ELF-1 (cell line): Measurements from ENCODE around the gene BORCS6.

Experiments used
- DNase-seq: peaks from one replicate; pipeline ENCODE4 v3.0.0-alpha.2; 2016; ENCODE audit warnings: low read depth, low spot score

BORCS6 gene

GRCh38 chr17:8210761-8211458, 20.9 kb upstream of the BORCS6 start:
- no peak for DNase-seq

GRCh38 chr17:8209907-8210760, 20.2 kb upstream of the BORCS6 start, which contains the start of gene AURKB:
TSS of gene AURKB (minus strand) at chr17:8210575. CDS start at chr17:8210224, 351 bp downstream.
- peak; percentile 96 for DNase-seq

GRCh38 chr17:8206536-8206935, 16.6 kb upstream of the BORCS6 start:
- no peak for DNase-seq

- DNase-seq = no peak
Observed at GRCh38 chr17:8204761-8205555, 15.0 kb upstream of the BORCS6 start.

- peak; percentile 94 for DNase-seq
Observed at GRCh38 chr17:8192070-8192815, 2.3 kb upstream of the BORCS6 start.

- DNase-seq = no peak
Observed at GRCh38 chr17:8190506-8190905, 526 bp upstream of the BORCS6 start.

- peak; percentile 35 for DNase-seq
Observed at GRCh38 chr17:8189041-8189710, 804 bp downstream of the BORCS6 start.

GRCh38 chr17:8188263-8188839, 1.6 kb downstream of the BORCS6 start:
- peak; percentile 61 for DNase-seq

GRCh38 chr17:8187517-8188262, 2.3 kb downstream of the BORCS6 start:
- peak; percentile 99 for DNase-seq

GRCh38 chr17:8186787-8187516, 3.0 kb downstream of the BORCS6 start:
- DNase-seq = peak; percentile 99

GRCh38 chr17:8186446-8186786, 3.6 kb downstream of the BORCS6 start:
- DNase-seq = no peak

GRCh38 chr17:8185582-8186445, 4.2 kb downstream of the BORCS6 start:
- DNase-seq = peak; percentile 95

GRCh38 chr17:8176998-8177731, 12.8 kb downstream of the BORCS6 start:
- peak; percentile 61 for DNase-seq

- peak; percentile 95 for DNase-seq
Observed at GRCh38 chr17:8176197-8176940, 13.6 kb downstream of the BORCS6 start, which contains the start of gene TMEM107. TSS of gene TMEM107 (minus strand) at chr17:8176380. CDS start at chr17:8176286, 94 bp downstream.

GRCh38 chr17:8175795-8176196, 14.2 kb downstream of the BORCS6 start:
- DNase-seq = peak; percentile 33

- DNase-seq = no peak
Observed at GRCh38 chr17:8173871-8174322, 16.1 kb downstream of the BORCS6 start.
